OCI-LY3 (cell line): ENCODE measurements around the gene P3H2.

Experiments used
- EZH2phosphoT487 ChIP-seq: fragments of 200-600 bp; shearing (Covaris generic); IDR thresholded peaks from 2 replicates; pipeline ENCODE4 v1.6.1; 2018; ENCODE audit warnings: antibody characterized with exemption, mixed run types, low read depth
- TF ChIP-seq, protein P1 (sequence below): fragments of 200-600, 300-600 bp; sonication (generic); IDR thresholded peaks from 2 replicates; pipeline ENCODE4 v1.5.1; 2014; ENCODE audit warnings: antibody characterized with exemption, low read length, low read depth

DNA sequence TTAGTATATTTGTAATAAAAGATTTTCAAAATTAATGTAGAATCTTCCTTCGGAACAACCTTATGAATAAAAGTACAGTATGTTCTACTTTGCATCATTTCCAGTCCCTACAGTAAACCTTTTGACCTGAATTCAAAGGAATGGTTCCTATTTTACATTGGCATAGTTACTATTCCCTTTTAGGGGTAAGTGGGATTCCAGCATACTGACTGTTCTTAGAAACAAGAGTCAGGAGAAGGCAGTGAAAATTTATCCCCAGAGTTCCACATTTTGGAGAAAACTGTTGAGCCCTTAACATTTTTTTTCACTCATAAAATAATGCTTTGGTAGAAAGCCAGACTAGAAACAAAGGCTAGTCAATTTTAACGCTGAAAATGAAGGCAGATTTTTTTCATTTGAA, 78.1 kb downstream of the P3H2 start:
- TF ChIP-seq, protein P1, sequence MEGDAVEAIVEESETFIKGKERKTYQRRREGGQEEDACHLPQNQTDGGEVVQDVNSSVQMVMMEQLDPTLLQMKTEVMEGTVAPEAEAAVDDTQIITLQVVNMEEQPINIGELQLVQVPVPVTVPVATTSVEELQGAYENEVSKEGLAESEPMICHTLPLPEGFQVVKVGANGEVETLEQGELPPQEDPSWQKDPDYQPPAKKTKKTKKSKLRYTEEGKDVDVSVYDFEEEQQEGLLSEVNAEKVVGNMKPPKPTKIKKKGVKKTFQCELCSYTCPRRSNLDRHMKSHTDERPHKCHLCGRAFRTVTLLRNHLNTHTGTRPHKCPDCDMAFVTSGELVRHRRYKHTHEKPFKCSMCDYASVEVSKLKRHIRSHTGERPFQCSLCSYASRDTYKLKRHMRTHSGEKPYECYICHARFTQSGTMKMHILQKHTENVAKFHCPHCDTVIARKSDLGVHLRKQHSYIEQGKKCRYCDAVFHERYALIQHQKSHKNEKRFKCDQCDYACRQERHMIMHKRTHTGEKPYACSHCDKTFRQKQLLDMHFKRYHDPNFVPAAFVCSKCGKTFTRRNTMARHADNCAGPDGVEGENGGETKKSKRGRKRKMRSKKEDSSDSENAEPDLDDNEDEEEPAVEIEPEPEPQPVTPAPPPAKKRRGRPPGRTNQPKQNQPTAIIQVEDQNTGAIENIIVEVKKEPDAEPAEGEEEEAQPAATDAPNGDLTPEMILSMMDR: no peak
- TF ChIP-seq EZH2phosphoT487: no peak
